ENCODE data around the gene BCAS3. TPM values are rescaled to one million over a fixed set of nuclear protein-coding genes. Genes with fewer than 3 reads are reported as not detected.

Gene BCAS3
- total RNA-seq, 2 donors from 2014 or later = 28.0 to 37.7 TPM

- H3K27ac ChIP-seq (ENCODE audit: low read depth, low read length) = no peak overlapping the region
- Mint-ChIP-seq H3K27me3 (ENCODE audit: insufficient read depth) (peaks cover 92% of the 10 kb centered on the region), H3K27ac (no peak overlapping the region), H3K4me3 (peak overlapping the region; percentile 32), H3K36me3 (ENCODE audit: low read depth) (peaks cover 1% of the 10 kb centered on the region), H3K4me1 (peaks cover 29% of the 10 kb centered on the region), H3K9me3 (peaks cover 2% of the 10 kb centered on the region)
- no peak overlapping the region for H3K4me3 ChIP-seq (ENCODE audit: low read length)
- H3K4me1 ChIP-seq (ENCODE audit: control insufficient read depth, insufficient read depth, low read length) = peaks cover 6% of the 10 kb centered on the region
- no peaks in the 10 kb centered on the region for H3K9me3 ChIP-seq (ENCODE audit: control insufficient read depth, low read length)
- DNase-seq = peak; percentile 88
- WGBS, 2 experiments (ENCODE audit: insufficient coverage in 1 of 2, insufficient read length in 1 of 2) = 0 to 1% methylated on average over 18 to 59 of the region's 67 CpGs
- peaks cover 92% of the 10 kb centered on the region for H3K27me3 ChIP-seq (ENCODE audit: control insufficient read depth, insufficient read depth, low read length, poor library complexity, severe bottlenecking)
- TF ChIP-seq CTCF (conservative IDR thresholded peaks at IDR 0.05) = peak; percentile 40
- H3K36me3 ChIP-seq (ENCODE audit: control insufficient read depth, insufficient read depth, low read length) = no peaks in the 10 kb centered on the region
- H3K9ac ChIP-seq (ENCODE audit: extremely low read depth, low read length, poor library complexity, severe bottlenecking) = no peak overlapping the region
Measured at GRCh38 chr17:61397086-61397842, 719.6 kb downstream of the BCAS3 start.

GRCh38 chr17:61398721-61399130 lies 721.1 kb downstream of the BCAS3 start:
- DNase-seq = no peak
- Mint-ChIP-seq H3K4me3 (peak overlapping the region; percentile 45), H3K36me3 (ENCODE audit: low read depth) (no peaks in the 10 kb centered on the region), H3K9me3 (peaks cover 2% of the 10 kb centered on the region), H3K27me3 (ENCODE audit: insufficient read depth) (peaks cover 92% of the 10 kb centered on the region), H3K27ac (no peak overlapping the region), H3K4me1 (peaks cover 19% of the 10 kb centered on the region)
- Histone ChIP-seq H3K36me3 (ENCODE audit: control insufficient read depth, insufficient read depth, low read length) (no peaks in the 10 kb centered on the region), H3K27me3 (ENCODE audit: control insufficient read depth, insufficient read depth, low read length, poor library complexity, severe bottlenecking) (peaks cover 92% of the 10 kb centered on the region), H3K9ac (ENCODE audit: extremely low read depth, low read length, poor library complexity, severe bottlenecking) (no peak overlapping the region), H3K4me3 (ENCODE audit: low read length) (peak overlapping the region; percentile 35), H3K27ac (ENCODE audit: low read depth, low read length) (no peak overlapping the region), H3K9me3 (ENCODE audit: control insufficient read depth, low read length) (no peaks in the 10 kb centered on the region), H3K4me1 (ENCODE audit: control insufficient read depth, insufficient read depth, low read length) (peaks cover 3% of the 10 kb centered on the region)
- no peak for TF ChIP-seq CTCF (conservative IDR thresholded peaks at IDR 0.05)
- WGBS, 2 experiments (ENCODE audit: insufficient coverage in 1 of 2, insufficient read length in 1 of 2) = 3 to 5% methylated on average over 16 to 34 of the region's 34 CpGs

- Mint-ChIP-seq H3K9me3 (peaks cover 2% of the 10 kb centered on the region), H3K4me1 (peaks cover 13% of the 10 kb centered on the region), H3K27me3 (ENCODE audit: insufficient read depth) (peaks cover 92% of the 10 kb centered on the region), H3K36me3 (ENCODE audit: low read depth) (no peaks in the 10 kb centered on the region), H3K4me3 (peak within 1 kb of the TSS; percentile 45), H3K27ac (no peak within 1 kb of the TSS)
- Histone ChIP-seq H3K27me3 (ENCODE audit: control insufficient read depth, insufficient read depth, low read length, poor library complexity, severe bottlenecking) (peaks cover 95% of the 10 kb centered on the region), H3K9ac (ENCODE audit: extremely low read depth, low read length, poor library complexity, severe bottlenecking) (no peak within 1 kb of the TSS), H3K4me1 (ENCODE audit: control insufficient read depth, insufficient read depth, low read length) (no peaks in the 10 kb centered on the region), H3K36me3 (ENCODE audit: control insufficient read depth, insufficient read depth, low read length) (no peaks in the 10 kb centered on the region), H3K4me3 (ENCODE audit: low read length) (peak within 1 kb of the TSS; percentile 35), H3K9me3 (ENCODE audit: control insufficient read depth, low read length) (no peaks in the 10 kb centered on the region), H3K27ac (ENCODE audit: low read depth, low read length) (no peak within 1 kb of the TSS)
- 0 to 1% methylated on average over 15 to 98 of the region's 98 CpGs for WGBS, 2 experiments (ENCODE audit: insufficient coverage in 1 of 2, insufficient read length in 1 of 2)
- TF ChIP-seq CTCF (conservative IDR thresholded peaks at IDR 0.05) = no peak
- peak; percentile 96 for DNase-seq
Measured at GRCh38 chr17:61399131-61400065, 721.7 kb downstream of the BCAS3 start, which contains the start of gene TBX2. TBX2 (plus strand) TSS chr17:61399843; CDS start chr17:61400177, 334 bp downstream.
